ENCODE measurements around the gene MEDAG.

Gene MEDAG

GRCh38 chr13:30870049-30870884, 35.8 kb upstream of the MEDAG start:
- ChIA-PET CTCF (interaction anchor here (0.6 to 1.8 kb wide), 5 partner anchors 38 to 1667 kb away, joined by 3 to 8 read pairs (median 3); no protein-coding TSS in a partner anchor), POLR2A (interaction anchor here (0.6 to 1.0 kb wide), 2 partner anchors 58 to 405 kb away, joined by 3 read pairs; partner anchors contain the start of gene HMGB1)
- Histone ChIP-seq H3K4me3 (ENCODE audit: low read depth, low read length) (peak overlapping the region; percentile 18; the same call in 1 of the 2 replicates), H3K9me3 (ENCODE audit: control insufficient read depth, insufficient read depth, low read depth, low read length) (no peaks in the 10 kb centered on the region), H3K4me1 (ENCODE audit: control insufficient read depth, insufficient read depth, low read length) (no peaks in the 10 kb centered on the region), H3K27ac (ENCODE audit: extremely low read depth, low read depth, low read length) (no peak overlapping the region), H3K36me3 (ENCODE audit: control insufficient read depth in 2 of 2, insufficient read depth in 1 of 2, low read length in 2 of 2) (no peaks in the 10 kb centered on the region)
- TF ChIP-seq ZNF133 (tag by site-specific recombination; IDR thresholded peaks at IDR 0.05) (no peak), HOXA7 (CRISPR knock-in tag; IDR thresholded peaks at IDR 0.05; ENCODE audit: borderline replicate concordance) (no peak), ZNF707 (tag by site-specific recombination; IDR thresholded peaks at IDR 0.05) (no peak), ZBTB17 (tag by site-specific recombination; IDR thresholded peaks at IDR 0.05) (peak; percentile 88), SP3 (tag by site-specific recombination; IDR thresholded peaks at IDR 0.05) (peak; percentile 85), ZNF416 (tag by site-specific recombination; IDR thresholded peaks at IDR 0.05) (no peak), ZBTB48 (tag by site-specific recombination; IDR thresholded peaks at IDR 0.05) (0 out of 2 replicates have a peak, but pooled peaks have one; percentile 47), ZBTB6 (tag by site-specific recombination; IDR thresholded peaks at IDR 0.05) (no peak), MYNN (tag by site-specific recombination; IDR thresholded peaks at IDR 0.05; ENCODE audit: borderline replicate concordance) (no peak), ZBTB8A (tag by site-specific recombination; IDR thresholded peaks at IDR 0.05) (peak; percentile 64), ZFHX2 (tag by site-specific recombination; conservative IDR thresholded peaks at IDR 0.05) (0 out of 2 replicates have a peak, but pooled peaks have one; percentile 6), ZNF354C (tag by site-specific recombination; IDR thresholded peaks at IDR 0.05; ENCODE audit: borderline replicate concordance, low read depth) (no peak), ZIC2 (tag by site-specific recombination; IDR thresholded peaks at IDR 0.05) (peak; percentile 77), KLF8 (tag by site-specific recombination; IDR thresholded peaks at IDR 0.05) (peak; percentile 57; the same call in 1 of the 2 replicates), EGR2 (tag by site-specific recombination; IDR thresholded peaks at IDR 0.05; ENCODE audit: low read depth) (0 out of 2 replicates have a peak, but pooled peaks have one; percentile 17), ZNF19 (tag by site-specific recombination; IDR thresholded peaks at IDR 0.05; ENCODE audit: low read depth) (no peak), ZXDB (tag by site-specific recombination; IDR thresholded peaks at IDR 0.05) (peak; percentile 33; the same call in 1 of the 2 replicates), ZBTB49 (tag by site-specific recombination; IDR thresholded peaks at IDR 0.05; ENCODE audit: low read depth) (no peak), ZNF175 (tag by site-specific recombination; IDR thresholded peaks at IDR 0.05) (no peak), ZBTB21 (tag by site-specific recombination; IDR thresholded peaks at IDR 0.05) (peak; percentile 96), ZNF701 (tag by site-specific recombination; IDR thresholded peaks at IDR 0.05) (no peak), ZFP41 (tag by site-specific recombination; IDR thresholded peaks at IDR 0.05; ENCODE audit: borderline replicate concordance) (no peak), ZNF561 (tag by site-specific recombination; IDR thresholded peaks at IDR 0.05; ENCODE audit: borderline replicate concordance) (no peak), ZNF571 (tag by site-specific recombination; IDR thresholded peaks at IDR 0.05) (no peak), SETDB1 (IDR thresholded peaks at IDR 0.05; ENCODE audit: insufficient read length, low read length) (no peak), OVOL3 (tag by site-specific recombination; IDR thresholded peaks at IDR 0.05) (no peak), PRDM1 (tag by site-specific recombination; IDR thresholded peaks at IDR 0.05) (no peak), ZFP37 (tag by site-specific recombination; IDR thresholded peaks at IDR 0.05) (0 out of 2 replicates have a peak, but pooled peaks have one; percentile 40)
- TF ChIP-seq, protein P1, sequence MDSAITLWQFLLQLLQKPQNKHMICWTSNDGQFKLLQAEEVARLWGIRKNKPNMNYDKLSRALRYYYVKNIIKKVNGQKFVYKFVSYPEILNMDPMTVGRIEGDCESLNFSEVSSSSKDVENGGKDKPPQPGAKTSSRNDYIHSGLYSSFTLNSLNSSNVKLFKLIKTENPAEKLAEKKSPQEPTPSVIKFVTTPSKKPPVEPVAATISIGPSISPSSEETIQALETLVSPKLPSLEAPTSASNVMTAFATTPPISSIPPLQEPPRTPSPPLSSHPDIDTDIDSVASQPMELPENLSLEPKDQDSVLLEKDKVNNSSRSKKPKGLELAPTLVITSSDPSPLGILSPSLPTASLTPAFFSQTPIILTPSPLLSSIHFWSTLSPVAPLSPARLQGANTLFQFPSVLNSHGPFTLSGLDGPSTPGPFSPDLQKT (IDR thresholded peaks at IDR 0.05; ENCODE audit: borderline replicate concordance, low read depth, low read length): no peak
- TF ChIP-seq, protein P2, sequence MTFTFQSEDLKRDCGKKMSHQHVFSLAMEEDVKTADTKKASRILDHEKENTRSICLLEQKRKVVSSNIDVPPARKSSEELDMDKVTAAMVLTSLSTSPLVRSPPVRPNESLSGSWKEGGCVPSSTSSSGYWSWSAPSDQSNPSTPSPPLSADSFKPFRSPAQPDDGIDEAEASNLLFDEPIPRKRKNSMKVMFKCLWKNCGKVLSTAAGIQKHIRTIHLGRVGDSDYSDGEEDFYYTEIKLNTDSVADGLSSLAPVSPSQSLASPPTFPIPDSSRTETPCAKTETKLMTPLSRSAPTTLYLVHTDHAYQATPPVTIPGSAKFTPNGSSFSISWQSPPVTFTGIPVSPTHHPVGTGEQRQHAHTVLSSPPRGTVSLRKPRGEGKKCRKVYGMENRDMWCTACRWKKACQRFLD (tag by site-specific recombination; IDR thresholded peaks at IDR 0.05): no peak
- TF ChIP-seq, protein P3, sequence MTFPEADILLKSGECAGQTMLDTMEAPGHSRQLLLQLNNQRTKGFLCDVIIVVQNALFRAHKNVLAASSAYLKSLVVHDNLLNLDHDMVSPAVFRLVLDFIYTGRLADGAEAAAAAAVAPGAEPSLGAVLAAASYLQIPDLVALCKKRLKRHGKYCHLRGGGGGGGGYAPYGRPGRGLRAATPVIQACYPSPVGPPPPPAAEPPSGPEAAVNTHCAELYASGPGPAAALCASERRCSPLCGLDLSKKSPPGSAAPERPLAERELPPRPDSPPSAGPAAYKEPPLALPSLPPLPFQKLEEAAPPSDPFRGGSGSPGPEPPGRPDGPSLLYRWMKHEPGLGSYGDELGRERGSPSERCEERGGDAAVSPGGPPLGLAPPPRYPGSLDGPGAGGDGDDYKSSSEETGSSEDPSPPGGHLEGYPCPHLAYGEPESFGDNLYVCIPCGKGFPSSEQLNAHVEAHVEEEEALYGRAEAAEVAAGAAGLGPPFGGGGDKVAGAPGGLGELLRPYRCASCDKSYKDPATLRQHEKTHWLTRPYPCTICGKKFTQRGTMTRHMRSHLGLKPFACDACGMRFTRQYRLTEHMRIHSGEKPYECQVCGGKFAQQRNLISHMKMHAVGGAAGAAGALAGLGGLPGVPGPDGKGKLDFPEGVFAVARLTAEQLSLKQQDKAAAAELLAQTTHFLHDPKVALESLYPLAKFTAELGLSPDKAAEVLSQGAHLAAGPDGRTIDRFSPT (tag by site-specific recombination; IDR thresholded peaks at IDR 0.05): no peak
